ENCODE data around the gene LCK.
A peak's percentile ranks its signal among the peaks of the same experiment; 100 is the strongest.

Gene LCK

GRCh38 chr1:32215629-32216480 lies 35.2 kb upstream of the LCK start:
- TF ChIP-seq CTCF (IDR thresholded peaks at IDR 0.05; ENCODE audit: insufficient read depth, low read length, poor library complexity, severe bottlenecking) = peak; percentile 84

GRCh38 chr1:32216566-32216965 lies 34.5 kb upstream of the LCK start:
- Histone ChIP-seq H3K27me3 (replicated peaks; ENCODE audit: control insufficient read depth, insufficient read depth, low read length) (no peaks in the 10 kb centered on the region), H3K36me3 (ENCODE audit: control insufficient read depth, insufficient read depth, low read length) (peaks cover 9% of the 10 kb centered on the region)

More at GRCh38 chr1:32215629-32216480, 35.2 kb upstream of the LCK start:
- DNase-seq (ENCODE audit: extremely low read depth, insufficient read length) = no peak
- peaks cover 9% of the 10 kb centered on the region for H3K36me3 ChIP-seq (ENCODE audit: control insufficient read depth, insufficient read depth, low read length)
- H3K4me3 ChIP-seq (replicated peaks; ENCODE audit: low read depth, low read length) = no peak overlapping the region
- no peaks in the 10 kb centered on the region for H3K27me3 ChIP-seq (replicated peaks; ENCODE audit: control insufficient read depth, insufficient read depth, low read length)

GRCh38 chr1:32219022-32219421 lies 32.0 kb upstream of the LCK start:
- Histone ChIP-seq H3K36me3 (ENCODE audit: control insufficient read depth, insufficient read depth, low read length) (peaks cover 10% of the 10 kb centered on the region), H3K4me3 (replicated peaks; ENCODE audit: low read depth, low read length) (no peak overlapping the region), H3K27me3 (replicated peaks; ENCODE audit: control insufficient read depth, insufficient read depth, low read length) (no peaks in the 10 kb centered on the region)
- TF ChIP-seq CTCF (IDR thresholded peaks at IDR 0.05; ENCODE audit: insufficient read depth, low read length, poor library complexity, severe bottlenecking) = no peak
- no peak for DNase-seq (ENCODE audit: extremely low read depth, insufficient read length)

More at GRCh38 chr1:32216566-32216965, 34.5 kb upstream of the LCK start:
- no peak for DNase-seq (ENCODE audit: extremely low read depth, insufficient read length)
- no peak overlapping the region for H3K4me3 ChIP-seq (replicated peaks; ENCODE audit: low read depth, low read length)
- TF ChIP-seq CTCF (IDR thresholded peaks at IDR 0.05; ENCODE audit: insufficient read depth, low read length, poor library complexity, severe bottlenecking) = no peak

GRCh38 chr1:32220746-32221580 lies 30.1 kb upstream of the LCK start:
- peak overlapping the region; percentile 85 for H3K4me3 ChIP-seq (replicated peaks; ENCODE audit: low read depth, low read length)
- H3K27me3 ChIP-seq (replicated peaks; ENCODE audit: control insufficient read depth, insufficient read depth, low read length) = no peaks in the 10 kb centered on the region
- no peak for DNase-seq (ENCODE audit: extremely low read depth, insufficient read length)
- peaks cover 10% of the 10 kb centered on the region for H3K36me3 ChIP-seq (ENCODE audit: control insufficient read depth, insufficient read depth, low read length)
- TF ChIP-seq CTCF (IDR thresholded peaks at IDR 0.05; ENCODE audit: insufficient read depth, low read length, poor library complexity, severe bottlenecking) = no peak

GRCh38 chr1:32221581-32221979 lies 29.5 kb upstream of the LCK start:
- no peak for DNase-seq (ENCODE audit: extremely low read depth, insufficient read length)
- peaks cover 13% of the 10 kb centered on the region for H3K36me3 ChIP-seq (ENCODE audit: control insufficient read depth, insufficient read depth, low read length)
- H3K27me3 ChIP-seq (replicated peaks; ENCODE audit: control insufficient read depth, insufficient read depth, low read length) = no peaks in the 10 kb centered on the region
- no peak for TF ChIP-seq CTCF (IDR thresholded peaks at IDR 0.05; ENCODE audit: insufficient read depth, low read length, poor library complexity, severe bottlenecking)
- H3K4me3 ChIP-seq (replicated peaks; ENCODE audit: low read depth, low read length) = peak overlapping the region; percentile 85

All from GM06990 (cell line).